HG03432 (cell line): ENCODE data around the gene CFAP68.
A peak's percentile ranks its signal among the peaks of the same experiment; 100 is the strongest.
"Not testable (repeated sequence)": the region's sequence is repeated elsewhere in the genome, so short reads cannot be mapped to it uniquely, and the experiment has no call there.

Source experiments
- ATAC-seq: cut with Tn5 transposase; IDR thresholded peaks from one replicate; pipeline ENCODE4 v1.9.1; 2021; ENCODE audit warnings: mild to moderate bottlenecking, moderate library complexity; ENCODE audit not compliant: unreplicated experiment

CFAP68 gene

GRCh38 chr11:111870113-111870512 lies 9.2 kb upstream of the CFAP68 start:
- no peak for ATAC-seq

- no peak for ATAC-seq
These were observed 8.8 kb upstream of the CFAP68 start for GRCh38 chr11:111870522-111870885.

DNA sequence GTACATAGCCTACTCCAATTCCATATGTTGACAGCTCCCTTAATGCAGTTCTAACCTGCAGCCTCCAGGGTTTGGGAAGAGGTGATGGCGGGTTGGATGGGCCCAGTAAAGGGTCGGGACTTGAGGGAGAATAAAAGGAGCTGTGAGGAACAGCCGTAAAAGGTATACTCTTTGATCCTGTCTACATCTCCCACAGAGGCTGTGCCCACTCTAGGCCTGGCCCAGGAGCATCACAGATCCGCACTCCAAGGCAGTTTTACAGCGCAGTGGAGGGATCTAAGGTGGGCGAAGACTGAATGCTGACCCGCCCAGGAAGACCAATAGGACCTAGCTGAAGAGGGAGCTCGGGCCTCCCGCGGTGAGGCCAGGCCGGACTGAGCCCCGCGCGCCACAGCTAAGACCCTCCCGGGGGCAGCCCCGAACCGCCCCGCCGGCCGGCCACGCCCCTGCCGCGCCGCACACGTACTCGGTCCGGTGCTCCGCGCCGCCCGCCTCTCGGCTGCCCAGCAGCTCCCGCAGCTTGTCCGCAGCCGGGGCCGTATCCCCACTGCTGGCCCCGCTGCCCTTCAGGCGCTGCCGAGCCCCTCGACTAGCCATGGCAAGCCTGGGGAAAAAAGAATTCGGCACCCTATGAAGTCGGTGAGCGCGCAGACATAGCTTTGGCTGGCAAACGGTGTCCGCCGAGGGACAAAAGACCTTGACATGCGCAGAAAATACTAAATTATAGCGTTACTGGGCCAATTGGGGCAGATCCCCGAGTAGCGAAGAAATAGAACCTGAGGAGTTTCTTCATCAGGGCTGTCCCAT lies 8.3 kb upstream of the CFAP68 start, which contains the start of gene ALG9:
Gene ALG9, minus strand, starts transcription at position 696 of the 807 bp plus-strand sequence. Its CDS starts 99 bp downstream, at position 597.
- peak; percentile 97 for ATAC-seq

- ATAC-seq = no peak
These were observed 7.6 kb upstream of the CFAP68 start for GRCh38 chr11:111871693-111872161.

GRCh38 chr11:111878385-111878848 lies 924 bp upstream of the CFAP68 start:
- peak; percentile 13 for ATAC-seq

DNA sequence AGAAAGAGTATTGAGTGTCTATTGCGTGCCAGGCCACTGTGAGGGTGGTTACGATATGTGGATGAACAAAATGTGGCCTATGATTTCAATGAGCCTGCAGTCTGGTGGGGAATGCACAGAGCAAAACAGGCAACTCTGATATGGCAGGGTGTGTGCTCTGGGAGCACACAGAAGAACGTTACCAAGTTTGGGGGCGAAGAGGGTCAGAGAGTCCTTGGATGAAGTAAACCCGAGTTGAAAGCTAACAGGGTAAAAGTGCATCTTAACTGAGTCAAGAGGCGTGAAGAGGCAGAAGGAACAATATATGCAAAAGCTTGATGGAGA lies 258 bp downstream of the CFAP68 start:
- no peak for ATAC-seq

- ATAC-seq = no peak
These were observed 2.9 kb downstream of the CFAP68 start for GRCh38 chr11:111882202-111882601.

DNA sequence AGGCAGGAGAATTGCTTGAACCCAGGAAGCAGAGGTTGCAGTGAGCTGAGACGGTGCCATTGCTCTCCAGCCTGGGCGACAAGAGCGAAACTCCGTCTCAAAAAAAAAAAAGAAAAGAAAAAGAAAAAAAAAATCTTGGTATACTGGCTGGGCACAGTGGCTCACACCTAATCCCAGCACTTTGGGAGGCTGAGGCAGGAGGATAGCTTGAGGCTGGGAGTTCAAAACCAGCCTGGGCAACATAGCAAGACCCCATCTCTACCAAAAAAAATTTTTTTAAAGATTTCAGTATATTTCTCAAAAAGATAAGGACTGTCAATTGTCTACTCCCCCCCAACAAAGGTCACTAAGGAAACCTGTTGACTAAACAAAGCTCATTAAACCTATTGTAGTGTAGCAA lies 5.7 kb downstream of the CFAP68 start:
- not testable (repeated sequence) for ATAC-seq

- ATAC-seq = no peak
These were observed 6.7 kb downstream of the CFAP68 start for GRCh38 chr11:111886032-111886431.

DNA sequence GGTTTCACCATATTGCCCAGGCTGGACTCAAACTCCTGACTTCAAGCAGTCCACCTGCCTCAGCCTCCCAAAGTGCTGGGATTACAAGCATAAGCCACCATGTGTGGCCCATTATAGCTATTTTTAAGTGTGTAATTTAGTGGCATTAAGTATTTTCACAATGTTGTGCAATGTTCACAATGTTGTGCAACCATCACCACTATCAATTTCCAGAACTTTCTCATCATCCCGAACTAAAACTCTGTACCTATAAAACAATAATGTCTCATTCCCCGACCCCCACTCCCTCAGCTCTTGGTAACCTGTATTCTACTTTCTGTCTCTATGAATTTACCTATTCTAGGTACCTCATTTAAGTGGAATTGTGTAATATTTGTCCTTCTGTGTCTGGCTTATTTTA lies 7.5 kb downstream of the CFAP68 start:
- no peak for ATAC-seq

- ATAC-seq = no peak
These were observed 26.1 kb downstream of the CFAP68 start for GRCh38 chr11:111905411-111905810.

DNA sequence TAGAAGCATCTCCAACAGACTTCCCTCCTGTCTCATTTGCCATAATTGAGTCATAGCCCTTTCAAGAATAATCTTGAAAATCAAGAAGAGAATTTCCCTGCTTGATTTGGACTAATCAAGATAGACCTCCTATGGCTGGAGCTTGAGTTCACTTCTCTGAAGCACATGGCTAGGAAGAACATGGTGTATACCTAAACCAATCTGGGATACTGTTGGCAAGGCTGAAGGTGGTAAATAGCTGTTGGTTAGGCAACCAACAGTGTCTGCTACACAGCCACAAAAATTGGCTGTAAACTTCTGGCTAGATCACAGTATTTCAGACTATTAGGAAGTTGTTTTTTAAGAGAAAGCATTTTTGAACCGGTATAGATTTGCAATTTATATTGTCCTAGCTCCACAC lies 27.3 kb downstream of the CFAP68 start:
- no peak for ATAC-seq

- no peak for ATAC-seq
These were observed 29.4 kb downstream of the CFAP68 start for GRCh38 chr11:111908639-111909305.

DNA sequence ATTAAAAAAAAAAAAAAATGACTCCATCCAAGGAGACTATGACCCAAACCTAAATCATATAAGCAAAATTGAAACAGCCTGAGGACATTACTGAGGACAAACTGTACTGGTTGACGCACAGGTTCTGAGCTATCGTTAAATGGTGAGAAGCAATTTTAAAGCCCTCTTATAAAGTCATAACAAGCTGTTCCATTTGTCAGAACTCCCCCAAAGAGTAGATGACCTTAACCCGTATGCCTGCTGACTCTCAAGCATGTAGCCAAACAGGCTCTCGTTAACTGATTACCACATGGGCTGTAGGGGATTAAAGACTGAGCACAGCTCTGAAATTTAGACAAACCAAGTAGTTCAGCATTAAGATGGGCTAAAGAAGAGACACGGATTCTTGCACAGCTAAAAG lies 30.0 kb downstream of the CFAP68 start:
- ATAC-seq = no peak

- no peak for ATAC-seq
These were observed 31.6 kb downstream of the CFAP68 start for GRCh38 chr11:111910676-111911562.

GRCh38 chr11:111911563-111912401 lies 32.4 kb downstream of the CFAP68 start, which contains the start of gene CRYAB:
Gene CRYAB (minus strand): TSS chr11:111911770. CDS start chr11:111911724, 46 bp downstream.
- no peak for ATAC-seq

- ATAC-seq = no peak
These were observed 33.2 kb downstream of the CFAP68 start, which contains the start of gene HSPB2 for GRCh38 chr11:111912535-111912934. Gene HSPB2 (plus strand): TSS chr11:111912734. CDS start chr11:111912830, 96 bp downstream.

- ATAC-seq = no peak
These were observed 33.9 kb downstream of the CFAP68 start for GRCh38 chr11:111913031-111913861.

DNA sequence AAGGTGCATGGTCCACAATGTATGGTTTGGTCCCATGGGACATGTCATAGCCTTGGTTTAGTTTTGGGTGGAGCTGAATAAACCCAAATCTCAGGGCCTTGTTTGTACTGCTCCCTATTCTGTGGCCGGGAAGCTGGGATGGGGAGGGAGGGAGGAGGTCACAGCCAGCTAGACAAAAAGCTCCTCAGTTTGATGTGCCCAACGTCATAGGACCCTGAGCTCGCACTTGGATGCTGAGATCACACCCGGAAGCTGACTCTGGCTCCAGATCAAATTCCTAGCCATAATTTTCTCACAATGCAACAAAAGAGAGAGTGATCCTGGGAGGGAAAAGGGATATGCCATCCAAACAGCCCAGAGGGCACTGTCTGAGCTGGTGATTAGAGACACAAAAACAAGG lies 34.7 kb downstream of the CFAP68 start:
- ATAC-seq = no peak
